ENCODE measurements around the gene TXNDC11.

The TXNDC11 gene

DNA sequence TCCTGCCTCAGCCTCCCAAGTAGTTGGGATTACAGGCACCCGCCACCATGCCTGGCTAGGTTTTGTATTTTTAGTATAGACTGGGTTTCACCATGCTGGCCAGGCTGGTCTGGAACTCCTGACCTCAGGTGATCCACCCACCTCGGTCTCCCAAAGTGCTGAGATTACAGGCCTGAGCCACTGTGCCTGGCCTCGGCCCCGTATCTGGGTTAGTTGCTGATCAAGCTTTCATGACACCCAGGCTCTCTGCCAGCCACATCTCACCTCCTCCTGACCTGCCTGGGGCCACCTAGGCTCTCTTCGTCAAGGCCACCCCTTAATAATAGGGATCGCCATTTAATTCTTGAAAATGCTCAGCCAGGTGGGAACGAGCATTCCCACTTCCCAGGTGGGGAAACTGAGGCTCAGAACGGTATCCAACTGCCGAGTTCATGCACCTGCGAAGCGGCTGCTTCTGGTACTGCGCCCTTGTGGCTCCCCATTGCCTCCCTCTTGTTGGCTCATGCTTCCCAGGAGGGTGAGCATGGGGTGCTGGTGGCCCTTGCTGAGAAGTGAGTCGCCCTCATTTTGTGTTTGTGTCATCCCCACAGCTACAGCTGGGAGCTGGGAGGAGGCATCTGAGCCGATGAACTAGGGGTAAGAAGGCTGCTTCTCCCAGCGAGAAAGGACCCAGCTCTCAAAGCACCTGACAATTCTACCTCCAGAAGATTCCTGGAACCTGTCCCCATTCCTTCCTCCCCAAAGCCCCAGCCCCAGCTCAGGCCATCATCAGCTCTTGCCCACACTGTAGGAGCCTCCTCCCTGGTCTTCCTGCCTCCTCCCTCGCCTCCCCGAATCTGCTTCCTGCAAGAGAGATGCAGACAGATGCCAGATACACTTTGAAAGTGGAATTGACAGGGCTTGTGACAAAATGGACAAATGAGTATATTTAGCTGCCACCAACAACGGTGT lies 91.7 kb downstream of the TXNDC11 start:
- DNase-seq: no peak

DNA sequence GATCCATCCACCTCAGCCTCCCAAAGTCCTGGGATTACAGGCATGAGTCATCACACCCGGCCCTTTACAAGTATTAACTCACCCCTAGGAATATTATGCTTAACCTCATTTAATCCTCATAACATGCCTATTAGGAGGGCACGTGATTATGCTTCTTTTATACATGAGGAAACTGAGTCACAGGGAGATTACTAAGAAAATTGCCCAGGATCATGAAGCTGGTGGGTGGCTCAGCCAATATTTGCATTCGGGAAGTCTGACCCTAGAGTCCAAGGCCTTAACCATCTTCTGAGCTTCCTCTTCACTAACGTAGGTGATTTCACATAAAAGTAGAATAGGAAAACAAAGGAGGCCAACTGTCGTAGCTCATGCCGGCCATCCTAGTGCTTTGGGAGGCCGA lies 93.4 kb downstream of the TXNDC11 start:
- DNase-seq: no peak

DNA sequence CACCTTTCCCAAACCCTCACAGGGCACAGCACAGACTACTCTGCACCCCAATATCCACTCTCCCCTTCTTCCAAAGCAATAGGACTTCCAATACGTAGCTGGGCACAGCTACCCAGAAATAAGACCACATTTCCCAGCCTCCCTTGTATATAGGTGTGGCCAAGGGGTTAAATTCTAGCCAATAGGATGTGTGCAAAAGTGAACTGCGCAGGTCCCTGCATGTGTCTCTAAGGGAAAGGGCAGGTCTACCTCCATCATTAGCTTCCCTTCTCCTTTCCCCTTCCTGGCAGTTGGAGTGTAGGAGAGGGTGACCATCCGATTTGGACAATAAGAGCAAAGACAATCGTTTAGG lies 99.9 kb downstream of the TXNDC11 start:
- DNase-seq: no peak

DNA sequence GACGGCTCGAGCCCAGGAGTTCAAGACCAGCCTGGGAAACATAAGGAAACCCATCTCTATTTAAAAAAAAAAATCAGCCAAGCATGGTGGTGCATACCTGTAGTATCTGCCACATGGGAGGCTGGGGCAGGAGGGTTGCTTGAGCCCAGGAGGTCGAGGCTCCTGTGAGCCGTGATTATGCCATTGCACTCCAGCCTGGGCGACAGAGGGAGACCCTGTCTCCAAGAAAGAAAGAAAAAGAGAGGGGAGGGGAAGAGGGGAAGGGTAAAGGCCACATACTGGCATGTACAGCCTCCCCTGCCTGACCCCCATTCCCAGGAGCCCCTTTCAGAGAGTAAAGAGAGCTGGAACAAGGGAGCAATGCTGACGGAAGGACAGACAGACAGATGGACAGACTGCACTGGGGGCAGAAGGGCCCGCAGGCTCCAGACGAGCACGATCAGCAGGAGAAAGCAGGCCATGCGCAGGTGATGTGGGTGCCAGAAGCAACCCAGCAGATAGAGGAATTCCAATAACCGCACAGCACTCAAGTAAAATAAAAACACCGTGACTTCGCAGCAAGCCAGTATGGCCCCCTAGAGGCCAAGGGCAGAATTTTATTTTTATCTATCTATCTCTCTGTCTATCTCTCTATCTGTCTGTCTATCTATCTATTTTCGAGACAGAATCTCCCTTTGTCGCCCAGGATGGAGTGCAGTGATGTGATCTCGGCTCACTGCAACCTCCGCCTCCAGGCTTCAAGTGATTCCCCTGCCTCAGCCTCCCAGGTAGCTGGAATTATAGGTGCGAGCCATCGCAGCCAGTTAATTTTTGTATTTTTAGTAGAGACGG lies 101.5 kb downstream of the TXNDC11 start:
- no peak for DNase-seq

DNA sequence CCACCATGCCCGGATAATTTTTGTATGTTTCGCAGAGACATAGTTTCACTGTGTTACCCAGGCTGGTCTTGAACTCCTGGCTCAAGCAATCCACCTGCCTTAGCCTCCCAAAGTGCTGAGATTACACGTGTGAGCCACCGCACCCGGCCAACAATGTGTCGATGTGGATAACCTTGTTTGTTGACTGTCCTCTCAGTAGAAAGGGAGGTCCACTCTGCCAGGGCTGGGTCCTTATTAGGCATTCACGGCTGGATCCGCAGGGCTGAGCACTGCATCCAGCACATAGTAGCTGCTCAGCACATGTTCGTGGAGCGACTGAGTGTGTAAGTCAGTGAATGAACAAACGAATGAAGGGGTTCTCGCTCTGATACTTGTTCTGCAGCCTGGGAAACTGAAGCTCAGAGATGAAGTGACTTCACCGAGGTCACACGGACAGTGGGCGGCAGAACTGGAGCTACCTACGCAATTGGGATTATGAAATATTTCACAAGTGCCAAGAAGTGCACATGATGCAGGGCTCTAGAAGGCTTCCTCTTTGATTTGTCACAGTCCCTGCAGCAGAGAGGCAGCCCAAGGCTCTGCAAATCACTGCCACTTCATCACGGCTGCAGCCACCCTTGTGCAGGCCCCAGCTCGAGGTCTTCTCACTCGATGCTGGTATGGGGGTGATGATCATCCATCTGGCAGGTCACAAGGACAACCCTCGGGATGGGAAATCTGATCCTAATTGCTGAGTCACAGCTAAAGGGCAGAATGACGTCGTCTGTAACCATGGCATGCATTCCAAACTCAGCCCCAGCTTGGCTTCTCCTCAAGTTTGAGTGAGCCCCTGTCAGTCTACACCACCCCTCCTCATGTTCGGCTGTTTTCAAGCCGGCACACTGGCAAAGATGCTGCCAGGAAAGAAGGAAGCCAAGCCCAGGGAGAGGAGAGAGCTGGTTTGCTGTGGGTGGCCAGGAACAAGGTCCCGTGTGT lies 102.4 kb downstream of the TXNDC11 start:
- no peak for DNase-seq

DNA sequence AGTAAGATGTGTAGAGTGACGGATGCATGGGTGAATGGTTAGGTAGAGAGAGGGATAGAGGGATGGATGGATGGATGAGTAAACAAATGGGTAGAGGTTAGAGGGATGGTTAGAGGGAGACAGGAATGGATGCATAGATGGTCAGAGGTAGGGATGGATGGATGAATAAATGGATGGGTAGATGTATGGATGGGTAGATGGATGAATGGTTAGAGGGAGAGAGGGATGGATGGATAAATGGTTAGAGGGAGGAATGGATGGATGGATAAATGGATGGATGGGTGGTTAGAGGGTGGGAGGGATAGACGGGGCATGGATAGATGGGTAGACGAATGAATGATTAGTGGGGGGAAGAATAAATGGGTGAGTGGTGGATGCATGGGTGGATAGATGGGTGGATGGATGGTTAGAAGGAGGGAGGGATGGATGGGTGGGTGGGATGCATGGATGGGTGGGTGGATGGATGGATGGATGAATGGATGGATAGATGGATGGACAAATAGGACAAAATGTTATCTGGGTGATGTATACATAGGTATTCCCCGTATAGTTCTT lies 103.6 kb downstream of the TXNDC11 start:
- no peak for DNase-seq

DNA sequence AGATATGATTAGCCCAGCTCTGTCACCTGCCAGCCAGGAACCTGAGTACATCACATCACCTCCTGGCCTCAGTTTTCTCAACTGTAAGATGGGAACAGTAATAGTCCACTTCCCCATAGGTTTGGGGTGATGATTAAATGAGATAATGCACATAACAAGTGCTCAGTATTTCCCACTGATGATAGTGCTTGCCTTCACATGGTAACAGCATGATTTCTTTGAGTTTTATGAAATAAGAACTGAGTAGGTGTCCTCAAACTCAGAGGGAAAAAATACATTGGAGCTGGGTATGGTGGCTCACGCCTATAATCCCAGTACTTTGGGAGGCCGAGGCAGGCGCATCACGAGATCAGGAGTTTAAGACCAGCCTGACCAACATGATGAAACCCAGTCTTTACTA lies 104.5 kb downstream of the TXNDC11 start:
- no peak for DNase-seq

DNA sequence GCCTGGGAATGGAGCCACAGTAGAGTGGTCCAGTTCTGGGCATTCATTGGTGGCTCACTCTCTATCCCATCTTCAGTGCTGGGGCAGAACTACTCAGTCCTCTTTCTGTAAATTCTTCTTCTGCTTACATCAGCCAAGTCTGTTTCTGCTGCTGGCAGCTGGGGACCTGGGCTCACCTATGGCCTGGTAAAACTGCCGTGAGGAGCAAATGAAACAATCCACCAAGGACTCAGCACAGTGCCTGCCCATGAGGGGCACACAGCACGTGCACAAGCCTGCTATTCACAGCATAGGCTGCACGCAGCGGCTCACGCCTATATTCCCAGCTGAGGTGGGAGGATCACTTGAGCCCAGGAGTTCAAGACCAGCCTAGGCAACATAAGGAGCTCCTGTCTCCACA lies 105.3 kb downstream of the TXNDC11 start:
- DNase-seq: no peak

DNA sequence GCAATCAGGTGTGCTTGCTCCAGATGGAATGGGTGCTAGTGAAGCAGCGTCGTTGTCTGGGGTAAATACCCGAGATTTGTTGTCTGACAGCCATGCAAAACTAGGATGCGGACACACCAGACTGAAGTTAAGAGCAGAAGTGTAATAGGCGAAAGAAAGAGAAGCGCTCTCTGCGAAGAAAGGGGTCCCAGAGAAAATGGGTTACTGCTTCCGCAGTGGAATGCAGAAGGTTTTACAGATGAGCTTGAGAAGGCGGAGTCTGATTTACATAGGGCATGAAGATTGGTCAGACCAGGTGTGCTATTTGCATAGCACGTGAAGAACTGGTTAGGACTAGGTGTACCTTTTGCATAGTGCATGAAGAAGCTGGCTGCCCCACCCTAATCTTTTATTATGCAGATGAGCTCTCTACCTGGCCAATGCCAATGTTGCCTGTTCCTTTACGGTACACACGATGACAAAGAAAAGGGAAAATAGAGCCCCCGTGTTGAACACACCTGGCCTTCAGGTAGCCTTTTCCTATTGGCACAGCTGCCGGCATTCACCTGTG lies 106.4 kb downstream of the TXNDC11 start:
- DNase-seq: no peak

DNA sequence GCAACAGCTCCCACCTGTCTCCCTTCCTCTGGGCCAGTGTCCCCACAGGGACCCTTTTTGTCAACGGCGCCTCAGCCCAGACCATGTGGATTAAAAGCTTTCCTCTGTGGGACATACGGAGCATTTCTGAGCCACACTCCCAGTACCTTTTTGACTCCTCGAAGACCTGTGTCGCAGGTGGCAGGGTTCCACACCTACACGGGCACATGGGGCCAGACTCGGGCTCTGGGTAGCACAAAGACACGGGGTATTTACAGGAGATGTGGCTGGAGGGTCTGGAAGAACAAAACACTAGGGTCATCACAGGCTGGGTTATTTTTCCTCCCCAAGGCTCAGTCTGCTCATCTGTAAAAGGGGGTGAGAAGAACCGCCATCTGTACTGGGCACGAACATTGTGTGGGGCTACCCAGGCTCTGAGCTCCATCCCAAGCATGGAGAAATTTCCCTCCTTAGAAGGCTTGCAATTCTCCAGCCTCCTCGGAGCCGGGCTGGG lies 106.9 kb downstream of the TXNDC11 start:
- DNase-seq: no peak

DNA sequence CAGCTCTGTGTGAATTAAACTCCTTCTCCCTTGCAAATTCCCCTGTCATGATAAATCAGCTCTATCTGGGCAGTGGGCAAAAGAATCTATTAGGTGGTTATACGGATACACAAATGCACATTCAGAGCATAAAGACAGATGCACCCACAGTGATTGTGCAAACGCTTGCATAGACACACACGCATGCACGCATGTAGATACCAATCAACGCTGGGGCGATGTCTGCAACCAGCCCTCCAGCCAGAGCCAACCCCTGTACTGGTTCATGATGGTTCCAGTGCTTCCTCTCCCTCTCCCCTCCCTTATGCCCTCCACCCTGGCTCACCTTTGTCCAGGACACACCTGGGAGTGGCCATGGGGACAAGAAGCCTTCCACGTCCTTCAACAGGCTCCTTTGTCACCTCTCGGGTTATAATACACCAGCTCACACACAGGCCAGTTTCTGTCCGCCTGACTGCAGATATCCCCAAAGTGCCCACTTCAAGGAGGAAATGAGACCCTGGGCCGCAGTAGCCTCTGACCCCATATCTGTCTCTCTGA lies 107.5 kb downstream of the TXNDC11 start:
- DNase-seq: no peak

DNA sequence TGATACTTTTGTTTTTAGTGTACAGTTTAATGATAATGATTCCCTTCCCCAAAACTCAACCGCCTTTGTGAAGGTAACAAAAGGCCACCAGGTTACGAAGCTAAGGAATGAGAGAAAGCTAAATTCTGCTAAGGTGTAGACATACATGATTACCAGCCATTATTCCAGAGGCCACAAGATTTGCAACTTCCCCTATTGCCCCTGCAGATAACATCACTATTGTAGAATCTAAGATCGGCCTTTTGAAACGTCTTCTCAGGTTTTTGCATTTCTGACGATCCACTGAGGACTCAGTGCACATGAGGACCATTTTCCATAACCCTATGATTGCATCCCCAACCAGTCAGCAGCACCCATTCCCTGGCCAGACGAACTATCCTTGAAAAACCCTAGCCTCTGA lies 108.3 kb downstream of the TXNDC11 start:
- no peak for DNase-seq

DNA sequence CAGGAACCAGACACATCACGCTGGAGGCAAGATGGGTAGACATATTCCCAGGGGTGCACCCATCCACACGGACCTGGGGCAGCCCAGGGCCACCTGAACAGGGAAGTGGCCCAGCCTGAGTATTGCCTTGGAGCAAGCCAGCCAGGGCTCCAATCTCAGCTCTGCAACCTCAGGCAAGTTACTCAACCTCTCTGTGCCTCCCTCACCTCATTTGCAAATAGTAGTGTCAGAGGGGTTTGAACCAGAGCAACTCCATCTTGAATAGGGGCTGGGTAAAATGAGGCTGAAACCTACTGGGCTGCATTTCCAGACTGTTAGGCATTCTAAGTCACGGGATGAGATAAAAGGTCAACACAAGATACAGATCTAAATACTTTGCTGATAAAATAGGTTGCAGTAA lies 109.5 kb downstream of the TXNDC11 start:
- no peak for DNase-seq

DNA sequence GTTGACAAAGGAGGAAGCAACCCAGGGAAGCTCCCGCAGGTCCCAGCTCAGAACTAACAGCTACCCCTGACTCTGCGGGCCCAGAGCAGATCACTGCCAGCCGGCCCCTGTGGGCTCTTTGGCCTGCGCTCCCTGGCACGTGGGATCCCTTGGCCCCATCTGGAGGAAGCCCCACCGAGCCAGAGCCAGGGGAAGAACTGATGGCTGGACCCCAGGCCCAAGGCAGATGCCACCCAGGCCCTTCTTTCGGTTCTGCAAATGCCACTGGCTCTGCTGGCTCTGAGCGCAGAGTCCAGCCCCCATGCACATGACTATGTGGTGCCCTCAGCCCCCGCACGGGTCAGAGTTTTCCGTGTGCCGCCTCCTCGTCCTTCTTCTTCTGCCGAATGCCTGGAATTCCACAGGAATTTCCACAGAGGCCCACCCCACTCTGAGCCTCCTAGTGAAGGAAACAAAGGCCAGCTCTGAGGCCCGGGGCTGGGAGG lies 110.2 kb downstream of the TXNDC11 start:
- DNase-seq: no peak

DNA sequence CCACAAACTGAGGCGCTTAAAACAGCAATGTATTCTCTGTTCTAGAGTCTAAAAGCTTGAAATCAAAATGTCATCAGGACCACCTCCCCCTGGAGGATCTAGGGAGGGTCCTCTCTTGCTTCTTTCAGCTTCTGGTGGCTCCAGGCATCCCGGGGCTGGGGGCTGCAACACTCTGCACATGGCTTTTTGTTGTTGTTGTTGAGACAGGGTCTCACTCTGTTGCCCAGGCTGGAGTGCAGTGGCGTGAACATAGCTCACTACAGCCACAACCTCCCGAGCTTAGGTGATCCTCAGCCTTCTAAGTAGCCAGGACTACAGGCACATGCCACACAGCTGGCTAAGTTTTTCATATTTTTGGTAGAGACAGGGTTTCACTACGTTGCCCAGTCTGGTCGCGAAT lies 111.4 kb downstream of the TXNDC11 start:
- no peak for DNase-seq

DNA sequence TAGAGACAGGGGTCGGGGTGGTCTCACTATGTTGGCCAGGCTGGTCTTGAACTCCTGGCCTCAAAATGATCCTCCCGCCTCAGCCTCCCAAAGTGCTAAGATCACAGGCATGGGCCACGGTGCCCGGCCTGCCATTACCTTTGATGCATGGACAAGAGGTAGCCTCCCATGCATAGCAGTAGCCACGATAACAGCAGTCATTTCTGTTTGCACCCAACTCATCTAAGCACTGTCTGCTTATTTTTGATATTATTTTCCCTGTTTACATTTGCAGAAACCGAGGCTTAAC lies 111.9 kb downstream of the TXNDC11 start:
- DNase-seq: no peak

DNA sequence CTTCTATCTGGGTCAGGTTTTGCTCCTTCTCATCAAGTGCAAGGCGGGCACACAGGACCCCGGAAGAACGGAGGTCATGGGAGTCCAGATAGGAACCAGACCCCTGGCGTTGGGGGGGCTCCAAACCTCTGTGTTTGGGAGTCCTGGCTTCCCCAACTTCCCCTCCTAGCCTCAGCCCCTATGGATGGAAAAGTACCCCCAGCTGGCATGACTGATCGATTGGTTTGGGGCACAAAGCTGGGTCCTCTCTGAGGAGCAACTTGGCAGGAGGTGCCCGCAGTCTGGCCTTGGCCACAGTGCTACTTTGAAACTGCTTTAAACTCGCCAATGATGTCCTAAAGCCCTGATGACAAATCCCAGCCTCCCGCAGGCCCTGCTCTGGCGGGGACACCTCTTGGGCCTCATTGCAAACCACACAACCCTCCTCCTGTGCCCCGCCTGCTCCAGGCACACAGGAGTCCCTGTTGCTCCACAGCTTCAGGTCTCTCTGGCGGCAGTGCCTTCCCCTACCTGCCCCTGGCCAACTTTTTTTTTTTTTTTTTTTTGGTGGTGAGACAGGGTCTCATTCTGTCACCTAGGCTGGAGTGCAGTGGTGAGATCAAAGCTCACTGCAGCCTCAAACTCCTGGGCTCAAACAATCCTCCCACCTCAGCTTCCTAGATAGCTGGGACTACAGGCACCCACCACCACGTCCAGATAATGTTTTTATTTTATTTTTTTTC lies 112.5 kb downstream of the TXNDC11 start:
- DNase-seq: no peak
